GM19099 (cell line): Measurements from ENCODE around the gene HAUS6.
A peak's percentile ranks its signal among the peaks of the same experiment; 100 is the strongest.

ENCODE experiments used
- POLR2A ChIP-seq: IDR thresholded peaks from 3 replicates; pipeline ENCODE4 v1.6.1; 2011; ENCODE audit warnings: low read depth; ENCODE audit not compliant: insufficient read length; ENCODE audit errors: extremely low read depth

Gene HAUS6

DNA sequence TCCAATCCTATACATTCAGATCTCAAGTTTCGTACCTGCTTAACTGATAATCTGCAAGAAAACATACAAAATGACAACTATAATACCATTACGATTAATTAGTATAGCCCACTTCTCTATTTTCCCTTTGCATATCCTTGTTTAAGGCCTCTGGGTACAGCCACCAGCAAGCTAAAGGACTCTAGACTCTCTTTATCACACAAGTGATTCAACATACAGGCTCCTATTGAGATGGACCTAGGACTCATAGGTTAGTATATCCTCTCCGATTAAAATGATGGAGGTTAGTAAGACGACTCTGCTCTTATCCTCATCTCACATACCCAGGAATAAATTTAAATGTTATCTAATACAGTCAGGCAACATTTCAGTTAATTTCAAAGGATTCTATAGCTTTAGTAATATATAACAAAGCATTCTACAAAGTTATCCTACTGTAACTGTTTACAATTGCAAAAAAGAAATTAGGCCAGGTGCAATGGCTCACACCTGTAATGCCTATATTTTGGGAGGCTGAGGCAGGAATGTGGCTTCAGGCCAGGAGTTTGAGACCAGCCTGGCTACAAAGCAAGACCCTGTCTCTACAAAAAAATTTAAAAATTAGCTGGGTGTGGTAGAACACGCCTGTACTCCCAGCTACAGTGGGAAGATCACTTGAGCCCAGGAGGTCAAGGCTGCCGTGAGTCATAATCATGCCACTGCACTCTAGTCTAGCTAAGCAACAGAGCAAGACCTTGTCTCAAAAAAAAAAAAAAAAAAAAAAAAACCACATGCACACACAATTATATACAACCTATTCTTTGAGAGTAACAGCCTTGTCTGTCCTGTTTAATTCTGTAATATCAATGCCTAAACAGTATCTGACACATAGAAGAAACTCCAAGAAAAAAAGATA is 15.4 kb downstream of the HAUS6 start:
- no peak for TF ChIP-seq POLR2A

DNA sequence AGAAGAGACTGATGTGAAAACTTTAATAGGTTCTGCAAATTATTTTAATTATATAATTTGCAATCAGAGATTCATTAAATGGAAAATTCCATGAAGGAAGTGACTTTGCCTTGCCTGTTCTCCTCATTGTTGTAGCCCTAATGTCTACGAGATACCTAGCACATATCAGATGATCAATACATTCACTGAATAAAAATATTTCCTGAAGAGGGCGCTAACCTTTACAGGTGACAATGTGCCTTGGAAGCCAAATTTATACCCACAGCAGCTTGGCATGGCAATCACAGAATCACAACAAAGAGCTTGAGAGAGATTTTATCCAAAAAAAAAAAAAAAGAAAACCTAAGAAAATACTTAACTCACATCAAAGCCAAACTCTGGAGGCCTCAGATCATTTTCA is 17.4 kb downstream of the HAUS6 start:
- no peak for TF ChIP-seq POLR2A

DNA sequence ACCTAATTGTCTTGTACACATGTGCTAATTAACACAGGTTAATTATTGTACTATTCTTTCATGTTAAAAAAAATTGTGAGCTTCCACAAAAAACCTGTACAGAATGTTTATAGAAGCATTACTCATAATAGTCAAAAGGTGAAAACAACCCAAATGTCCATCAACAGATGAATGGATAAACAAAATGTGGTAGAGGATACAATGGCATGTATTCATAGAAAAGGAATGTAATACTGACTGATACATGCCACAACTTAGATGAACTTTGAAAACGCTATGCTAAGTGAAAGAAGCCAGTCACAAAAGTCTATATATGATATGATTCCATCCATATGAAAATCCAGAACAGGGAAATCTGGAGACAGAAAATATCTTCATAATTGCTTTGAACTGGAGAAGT is 27.9 kb downstream of the HAUS6 start:
- no peak for TF ChIP-seq POLR2A

DNA sequence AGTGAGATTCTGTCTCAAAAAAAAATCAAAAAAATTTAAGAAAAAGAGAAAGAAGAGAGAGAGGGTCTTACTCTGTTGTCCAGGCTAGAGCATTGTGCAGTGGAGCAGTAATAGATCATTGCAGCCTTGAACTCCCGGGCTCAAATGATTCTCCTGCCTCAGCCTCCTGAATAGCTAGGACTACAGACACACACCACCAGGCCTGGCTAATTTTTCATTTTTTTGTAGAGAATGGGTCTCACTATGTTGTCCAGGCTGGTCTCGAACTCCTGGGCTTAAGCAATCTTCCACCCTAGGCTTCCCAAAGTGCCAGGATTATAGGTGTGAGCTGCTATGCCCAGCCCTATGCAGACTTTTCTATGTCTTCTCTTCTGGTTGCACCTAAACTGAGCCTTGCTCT is 28.5 kb downstream of the HAUS6 start:
- TF ChIP-seq POLR2A = no peak

DNA sequence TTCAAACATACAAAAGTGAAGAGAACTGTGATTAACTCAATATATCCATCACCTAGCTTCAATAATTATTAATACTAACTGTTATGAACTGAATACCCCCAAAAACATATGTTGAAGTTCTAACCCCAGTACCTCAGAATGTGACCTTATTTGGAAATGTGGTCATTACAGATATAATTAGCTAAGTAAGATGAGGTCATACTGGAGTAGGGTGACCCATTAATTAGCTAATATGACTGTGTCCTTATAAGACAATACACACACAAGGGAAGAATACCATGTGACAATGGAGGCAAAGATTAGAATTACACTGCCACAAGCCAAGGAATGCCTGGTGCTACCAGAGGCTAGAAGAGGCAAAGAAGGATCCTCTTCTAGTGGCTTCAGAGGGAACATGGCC is 45.7 kb downstream of the HAUS6 start:
- no peak for TF ChIP-seq POLR2A

DNA sequence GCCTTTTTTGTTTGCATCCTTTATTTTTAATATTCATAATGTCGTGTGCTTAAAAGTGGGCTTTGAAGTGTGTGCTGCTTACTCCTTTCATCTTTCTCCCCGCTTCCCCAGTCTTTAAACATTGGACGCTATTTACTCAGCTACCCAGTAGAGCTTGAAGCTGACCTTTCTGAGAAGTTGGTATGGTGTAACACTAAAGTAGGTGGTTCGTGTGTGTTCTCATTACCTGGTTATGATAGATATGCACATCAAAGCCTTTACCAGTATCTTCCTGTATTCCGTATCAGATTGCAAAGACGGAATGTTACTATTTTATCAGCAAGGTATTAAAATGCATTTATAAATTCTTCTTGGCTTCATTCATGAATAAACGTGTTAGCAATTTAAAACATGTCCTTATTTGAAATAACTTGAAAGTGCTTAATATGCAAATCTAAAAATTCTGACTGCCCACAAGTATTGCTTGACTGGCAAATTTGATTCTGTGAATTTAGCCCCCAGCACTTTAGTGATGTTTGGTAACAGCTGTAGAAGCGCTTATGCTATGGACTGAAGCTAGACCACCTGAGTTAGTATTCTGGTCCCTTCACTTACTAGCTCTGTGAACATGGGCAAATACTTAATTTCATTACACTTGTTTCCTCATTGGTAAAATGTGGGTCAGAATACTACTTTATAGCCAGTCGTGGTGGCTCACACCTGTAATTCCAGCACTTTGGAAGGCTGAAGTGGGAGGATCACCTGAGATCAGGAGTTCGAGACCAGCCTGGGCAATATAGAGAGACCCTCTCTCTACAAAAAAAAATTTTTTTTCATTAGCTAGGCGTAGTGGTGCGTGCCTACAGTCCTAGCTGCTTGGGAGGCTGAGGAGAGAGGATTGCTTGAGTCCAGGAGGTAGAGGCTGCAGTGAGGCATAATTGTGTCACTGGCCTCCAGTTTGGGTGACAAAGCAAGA is 51.8 kb downstream of the HAUS6 start:
- TF ChIP-seq POLR2A = no peak

DNA sequence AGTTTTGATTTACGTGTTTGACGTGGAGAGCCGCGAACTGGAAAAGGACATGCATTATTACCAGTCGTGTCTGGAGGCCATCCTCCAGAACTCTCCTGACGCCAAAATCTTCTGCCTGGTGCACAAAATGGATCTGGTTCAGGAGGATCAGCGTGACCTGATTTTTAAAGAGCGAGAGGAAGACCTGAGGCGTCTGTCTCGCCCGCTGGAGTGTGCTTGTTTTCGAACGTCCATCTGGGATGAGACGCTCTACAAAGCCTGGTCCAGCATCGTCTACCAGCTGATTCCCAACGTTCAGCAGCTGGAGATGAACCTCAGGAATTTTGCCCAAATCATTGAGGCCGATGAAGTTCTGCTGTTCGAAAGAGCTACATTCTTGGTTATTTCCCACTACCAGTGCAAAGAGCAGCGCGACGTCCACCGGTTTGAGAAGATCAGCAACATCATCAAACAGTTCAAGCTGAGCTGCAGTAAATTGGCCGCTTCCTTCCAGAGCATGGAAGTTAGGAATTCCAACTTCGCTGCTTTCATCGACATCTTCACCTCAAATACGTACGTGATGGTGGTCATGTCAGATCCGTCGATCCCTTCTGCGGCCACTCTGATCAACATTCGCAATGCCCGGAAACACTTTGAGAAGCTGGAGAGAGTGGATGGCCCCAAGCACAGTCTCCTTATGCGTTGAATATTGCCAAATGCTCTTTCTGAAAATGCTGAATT is 52.6 kb downstream of the HAUS6 start:
- TF ChIP-seq POLR2A = peak; percentile 19

DNA sequence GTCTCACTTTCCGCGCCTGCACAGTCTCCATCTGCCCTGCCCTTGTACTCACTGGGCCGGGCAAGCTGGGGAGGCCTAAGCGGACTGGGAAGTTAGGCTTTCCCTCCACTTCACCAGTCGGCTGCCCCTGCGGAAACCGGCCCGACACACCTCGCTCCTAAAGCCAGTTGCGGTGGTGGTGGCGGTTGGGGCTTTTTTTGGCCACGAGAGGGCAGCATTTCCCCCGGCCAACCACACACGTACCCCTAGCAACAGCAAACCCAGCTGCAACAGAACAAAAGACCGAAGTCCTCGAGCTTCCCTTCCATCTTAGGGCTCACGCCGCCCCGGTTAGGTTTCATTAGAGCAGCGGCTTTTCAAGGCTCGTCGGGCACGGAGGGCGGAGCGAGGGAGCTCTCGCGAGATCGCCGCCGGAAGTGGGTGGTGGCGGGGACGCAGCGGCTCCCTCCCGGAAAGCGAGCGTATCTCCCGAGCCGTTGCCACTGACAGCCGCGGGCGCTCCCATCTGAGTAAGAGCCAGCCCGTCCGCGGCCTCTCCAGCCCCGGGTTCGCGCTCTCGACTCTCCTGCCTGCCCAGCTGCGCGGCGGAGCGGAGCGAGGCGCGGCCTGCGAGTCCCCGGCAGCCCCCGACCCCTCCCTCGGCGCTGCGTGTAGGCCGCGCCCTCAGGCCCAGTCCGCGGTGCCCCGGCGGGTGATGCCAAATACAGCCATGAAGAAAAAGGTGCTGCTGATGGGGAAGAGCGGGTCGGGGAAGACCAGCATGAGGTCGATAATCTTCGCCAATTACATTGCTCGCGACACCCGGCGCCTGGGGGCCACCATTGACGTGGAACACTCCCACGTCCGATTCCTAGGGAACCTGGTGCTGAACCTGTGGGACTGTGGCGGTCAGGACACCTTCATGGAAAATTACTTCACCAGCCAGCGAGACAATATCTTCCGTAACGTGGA is 53.5 kb downstream of the HAUS6 start, which contains the start of gene RRAGA:
Gene RRAGA (plus strand): TSS at position 462 of the 951 bp plus-strand sequence. CDS start 233 bp downstream, at position 695.
- TF ChIP-seq POLR2A = peak; percentile 93

DNA sequence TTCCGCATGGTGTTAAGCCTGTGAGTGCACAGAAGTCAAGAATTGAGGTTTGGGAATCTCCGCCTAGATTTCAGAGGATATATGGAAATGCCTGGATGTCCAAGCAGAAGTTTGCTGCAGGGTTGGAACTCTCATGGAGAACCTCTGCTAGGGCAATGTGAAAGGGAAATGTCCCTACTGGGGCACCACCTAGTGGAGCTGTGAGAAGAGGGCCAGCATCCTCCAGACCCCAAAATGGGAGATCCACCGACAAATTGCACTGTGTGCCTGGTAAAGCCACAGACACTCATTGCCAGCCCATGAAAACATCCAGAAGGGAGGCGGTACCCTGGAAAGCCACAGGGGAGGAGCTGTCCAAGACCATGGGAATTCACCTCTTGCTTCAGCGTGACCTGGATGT is 66.1 kb downstream of the HAUS6 start:
- no peak for TF ChIP-seq POLR2A

DNA sequence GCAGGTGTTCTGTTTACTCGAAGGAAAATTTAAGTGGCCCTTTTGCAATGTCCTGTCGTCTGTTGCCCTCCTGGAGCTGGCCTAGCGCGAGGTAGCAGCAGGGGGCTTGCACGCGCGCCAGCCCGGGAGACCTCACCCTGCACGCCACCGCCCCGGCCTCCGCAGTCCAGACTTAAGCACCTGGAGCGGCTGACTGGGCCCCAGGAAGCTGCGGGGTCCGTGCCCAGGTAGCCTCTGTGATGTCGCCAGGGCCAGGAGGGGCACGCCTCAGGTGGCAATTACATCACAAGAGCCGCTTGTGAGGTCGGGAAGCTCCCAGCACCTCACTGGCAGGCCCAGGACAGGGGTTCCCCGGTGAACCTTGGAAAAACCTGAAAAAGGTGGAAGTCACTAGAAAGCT is 69.7 kb downstream of the HAUS6 start, which contains the start of gene SAXO1:
Gene SAXO1 (minus strand): TSS at position 195 of the 400 bp plus-strand sequence. CDS start 301 bp downstream, outside the sequence.
- no peak for TF ChIP-seq POLR2A

DNA sequence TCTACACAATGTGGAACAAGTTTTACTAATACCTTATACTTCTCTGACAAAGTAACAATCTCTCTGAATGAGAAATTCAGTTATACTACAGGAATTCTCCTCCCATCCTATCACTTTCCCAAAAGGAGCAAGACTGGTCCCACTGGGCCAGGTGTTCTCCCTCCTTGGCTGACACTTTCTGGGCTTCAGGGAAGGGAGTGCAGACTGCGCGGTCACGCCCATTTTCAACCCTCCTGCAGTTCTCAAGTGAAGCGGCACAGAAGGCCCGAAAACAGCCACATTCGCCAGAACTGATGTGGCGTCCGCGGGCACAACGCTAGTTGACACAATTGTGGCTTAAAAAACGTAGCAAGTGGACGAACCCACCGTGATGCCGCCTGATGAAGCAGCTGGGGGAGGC is 70.3 kb downstream of the HAUS6 start:
- TF ChIP-seq POLR2A = no peak

DNA sequence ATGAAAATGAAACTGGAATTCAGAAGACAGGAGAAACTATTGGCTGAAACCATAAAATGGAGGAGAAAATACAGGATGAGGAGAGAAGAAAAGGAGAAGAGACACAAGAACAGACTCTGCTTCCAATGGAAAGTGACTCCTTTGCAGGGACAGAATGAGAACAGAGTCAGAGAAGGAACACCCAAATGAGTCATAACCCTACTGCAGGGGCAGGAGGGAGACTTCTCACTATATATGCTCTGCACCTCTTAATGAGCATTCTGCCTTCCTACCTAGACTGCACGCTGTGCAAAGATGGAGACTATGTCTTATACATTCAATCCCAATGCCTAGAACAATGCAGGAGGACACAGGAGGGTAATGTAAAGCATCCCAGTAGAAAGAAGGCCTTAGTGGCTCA is 71.8 kb downstream of the HAUS6 start:
- no peak for TF ChIP-seq POLR2A

DNA sequence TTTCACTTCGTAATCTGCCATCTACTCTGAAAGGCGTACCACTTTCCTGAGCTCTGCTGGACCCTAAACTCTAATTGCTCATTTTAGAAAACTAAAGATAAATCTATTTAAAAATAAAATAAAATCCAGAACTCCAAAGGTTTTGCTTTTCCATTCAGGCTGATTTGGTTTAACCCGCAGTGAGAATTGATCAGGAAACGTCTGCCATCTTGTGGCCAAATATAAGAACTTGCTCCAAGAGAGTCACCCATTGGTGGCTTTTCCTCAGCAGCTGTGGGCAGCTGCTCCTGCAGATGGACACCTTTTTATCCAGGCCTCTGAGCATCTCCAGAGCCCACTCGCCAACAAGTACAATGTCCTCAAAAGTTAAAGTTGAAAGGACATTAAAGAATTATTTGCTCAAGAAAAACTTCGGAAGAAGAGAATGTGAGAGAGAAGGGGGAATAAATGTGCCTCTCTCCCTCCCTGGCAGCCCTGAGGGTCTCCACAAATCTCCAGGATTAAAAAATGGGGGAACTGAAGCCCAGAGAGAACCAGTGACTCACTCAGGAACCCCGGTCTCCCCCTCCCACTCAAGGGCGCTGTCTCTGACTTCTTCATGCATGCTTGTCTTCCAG is 73.8 kb downstream of the HAUS6 start:
- no peak for TF ChIP-seq POLR2A
